ENCODE measurements around the gene PARL. TPM values are rescaled to one million over a fixed set of nuclear protein-coding genes. Genes with fewer than 3 reads are reported as not detected.
A peak's percentile ranks its signal among the peaks of the same experiment; 100 is the strongest.

PARL gene
- total and polyA plus RNA-seq, 9 of the 15 experiments (the other 6 are each of a cell fraction or from before 2014, with no cell fraction given), result 39.5 to 82.4 (median 57.4) TPM

- TF ChIP-seq HMBOX1 (IDR thresholded peaks at IDR 0.05), result no peak
- TF ChIP-seq ZNF717 (CRISPR knock-in tag; IDR thresholded peaks at IDR 0.05), result no peak
- peak; percentile 96; the same call in 1 of the 2 replicates for TF ChIP-seq PHF8 (IDR thresholded peaks at IDR 0.05; ENCODE audit: borderline replicate concordance, low read length)
- TF ChIP-seq PCBP2 (IDR thresholded peaks at IDR 0.05; ENCODE audit: low read depth, low read length, poor library complexity, severe bottlenecking), result no peak
- no peak for TF ChIP-seq ZNF316 (IDR thresholded peaks at IDR 0.05)
- peak; percentile 69; the same call in 1 of the 2 replicates for TF ChIP-seq MITF (IDR thresholded peaks at IDR 0.05)
- TF ChIP-seq DPF2 (IDR thresholded peaks at IDR 0.05), result no peak
- no peak for TF ChIP-seq ZNF3 (CRISPR knock-in tag; IDR thresholded peaks at IDR 0.05)
- peak; percentile 89 for TF ChIP-seq THRB (CRISPR knock-in tag; conservative IDR thresholded peaks at IDR 0.05)
- no peak for TF ChIP-seq IRF2 (CRISPR knock-in tag; IDR thresholded peaks at IDR 0.05)
- no peak for TF ChIP-seq ZNF134 (CRISPR knock-in tag; conservative IDR thresholded peaks at IDR 0.05)
- peak; percentile 80; the same call in 1 of the 2 replicates for TF ChIP-seq ETS1 (conservative IDR thresholded peaks at IDR 0.05; ENCODE audit: control insufficient read depth, low read depth, low read length)
- TF ChIP-seq MEF2A (IDR thresholded peaks at IDR 0.05; ENCODE audit: control insufficient read depth, low read depth, low read length), result no peak
- TF ChIP-seq E2F6 (IDR thresholded peaks at IDR 0.05; ENCODE audit: borderline replicate concordance in 1 of 2, extremely low read depth in 1 of 2, insufficient read depth in 1 of 2, insufficient read length in 1 of 2, low read depth in 1 of 2, low read length in 1 of 2, poor library complexity in 1 of 2, severe bottlenecking in 1 of 2), result peak; percentile 65 to 72
- no peak for TF ChIP-seq ZNF764 (CRISPR knock-in tag; IDR thresholded peaks at IDR 0.05; ENCODE audit: low read depth)
- no peak for TF ChIP-seq NFE2L1 (tag; IDR thresholded peaks at IDR 0.05; ENCODE audit: borderline replicate concordance, low read depth)
- TF ChIP-seq MEIS2 (IDR thresholded peaks at IDR 0.05; ENCODE audit: partially characterized antibody), result no peak
- peak; percentile 65 for TF ChIP-seq NCOR1 (IDR thresholded peaks at IDR 0.05)
- peak; percentile 100 for TF ChIP-seq NR2C1 (IDR thresholded peaks at IDR 0.05)
- peak; percentile 100 for TF ChIP-seq NR2C1 (tag; IDR thresholded peaks at IDR 0.05)
- TF ChIP-seq TEAD2 (tag; IDR thresholded peaks at IDR 0.05), result no peak
- TF ChIP-seq ZNF282 (CRISPR knock-in tag; IDR thresholded peaks at IDR 0.05), result no peak
- TF ChIP-seq PPARD (CRISPR knock-in tag; IDR thresholded peaks at IDR 0.05), result no peak
These were observed at the start of gene PARL (continued) for GRCh38 chr3:183884427-183885296.
